ENCODE results near the gene U2AF2. TPM values are rescaled to one million over a fixed set of nuclear protein-coding genes. Genes with fewer than 3 reads are reported as not detected.

Gene U2AF2
- total and polyA plus RNA-seq, 9 of the 15 experiments (the other 6 are each of a cell fraction or from before 2014, with no cell fraction given), result 3.0 to 331 (median 157) TPM

DNA sequence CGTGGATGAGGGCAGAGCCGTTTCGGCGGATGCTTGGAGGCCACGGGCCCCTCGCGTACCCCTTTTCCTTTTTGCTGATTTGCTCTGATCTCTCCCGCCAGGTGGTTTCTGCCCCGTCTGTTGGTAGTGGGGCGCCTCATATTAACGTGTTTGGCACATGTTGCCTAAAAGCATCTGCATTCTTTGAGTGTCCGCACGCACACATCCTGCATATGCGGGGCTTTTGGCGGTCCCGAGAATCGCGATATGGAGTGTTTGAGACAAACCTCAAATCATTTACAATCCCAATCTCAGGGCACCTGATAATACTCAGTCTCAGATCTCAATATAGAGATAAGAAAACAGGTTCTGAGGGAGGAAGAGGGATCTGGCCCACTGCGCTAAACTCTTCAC, 809 bp downstream of the U2AF2 start (continued):
- TF ChIP-seq PTRF (tag; IDR thresholded peaks at IDR 0.05) (no peak), DNMT1 (IDR thresholded peaks at IDR 0.05) (no peak), EP400 (IDR thresholded peaks at IDR 0.05) (peak; percentile 80), ARNT (IDR thresholded peaks at IDR 0.05) (0 out of 4 replicates have a peak, but pooled peaks of 1 of the 2 experiments have one; percentile 45), KAT7 (CRISPR knock-in tag; IDR thresholded peaks at IDR 0.05; ENCODE audit: borderline replicate concordance) (peak; percentile 77; the same call in 1 of the 2 replicates), FOXK1 (CRISPR knock-in tag; IDR thresholded peaks at IDR 0.05; ENCODE audit: borderline replicate concordance) (peak; percentile 92; the same call in 1 of the 2 replicates), ESRRA (IDR thresholded peaks at IDR 0.05; ENCODE audit: borderline replicate concordance, low read depth) (0 out of 2 replicates have a peak, but pooled peaks have one; percentile 7), HDAC1 (IDR thresholded peaks at IDR 0.05) (peak in 1 of 2 experiments; percentile 80; a peak in 1 of 4 replicates), GABPA (tag; conservative IDR thresholded peaks at IDR 0.05; ENCODE audit: low read depth) (peak; percentile 69), HMG20B (CRISPR knock-in tag; IDR thresholded peaks at IDR 0.05) (no peak), SIN3A (IDR thresholded peaks at IDR 0.05; ENCODE audit: borderline replicate concordance in 2 of 2, control insufficient read depth in 1 of 2, low read depth in 2 of 2, low read length in 2 of 2) (0 out of 4 replicates have a peak, but pooled peaks of 1 of the 2 experiments have one; percentile 57), ERF (CRISPR knock-in tag; IDR thresholded peaks at IDR 0.05) (no peak), SIN3B (IDR thresholded peaks at IDR 0.05; ENCODE audit: low read depth) (peak; percentile 71; the same call in 1 of the 2 replicates), BRF1 (IDR thresholded peaks at IDR 0.05; ENCODE audit: borderline replicate concordance, extremely low read depth, insufficient read length) (no peak)
- TF ChIP-seq, protein P1, sequence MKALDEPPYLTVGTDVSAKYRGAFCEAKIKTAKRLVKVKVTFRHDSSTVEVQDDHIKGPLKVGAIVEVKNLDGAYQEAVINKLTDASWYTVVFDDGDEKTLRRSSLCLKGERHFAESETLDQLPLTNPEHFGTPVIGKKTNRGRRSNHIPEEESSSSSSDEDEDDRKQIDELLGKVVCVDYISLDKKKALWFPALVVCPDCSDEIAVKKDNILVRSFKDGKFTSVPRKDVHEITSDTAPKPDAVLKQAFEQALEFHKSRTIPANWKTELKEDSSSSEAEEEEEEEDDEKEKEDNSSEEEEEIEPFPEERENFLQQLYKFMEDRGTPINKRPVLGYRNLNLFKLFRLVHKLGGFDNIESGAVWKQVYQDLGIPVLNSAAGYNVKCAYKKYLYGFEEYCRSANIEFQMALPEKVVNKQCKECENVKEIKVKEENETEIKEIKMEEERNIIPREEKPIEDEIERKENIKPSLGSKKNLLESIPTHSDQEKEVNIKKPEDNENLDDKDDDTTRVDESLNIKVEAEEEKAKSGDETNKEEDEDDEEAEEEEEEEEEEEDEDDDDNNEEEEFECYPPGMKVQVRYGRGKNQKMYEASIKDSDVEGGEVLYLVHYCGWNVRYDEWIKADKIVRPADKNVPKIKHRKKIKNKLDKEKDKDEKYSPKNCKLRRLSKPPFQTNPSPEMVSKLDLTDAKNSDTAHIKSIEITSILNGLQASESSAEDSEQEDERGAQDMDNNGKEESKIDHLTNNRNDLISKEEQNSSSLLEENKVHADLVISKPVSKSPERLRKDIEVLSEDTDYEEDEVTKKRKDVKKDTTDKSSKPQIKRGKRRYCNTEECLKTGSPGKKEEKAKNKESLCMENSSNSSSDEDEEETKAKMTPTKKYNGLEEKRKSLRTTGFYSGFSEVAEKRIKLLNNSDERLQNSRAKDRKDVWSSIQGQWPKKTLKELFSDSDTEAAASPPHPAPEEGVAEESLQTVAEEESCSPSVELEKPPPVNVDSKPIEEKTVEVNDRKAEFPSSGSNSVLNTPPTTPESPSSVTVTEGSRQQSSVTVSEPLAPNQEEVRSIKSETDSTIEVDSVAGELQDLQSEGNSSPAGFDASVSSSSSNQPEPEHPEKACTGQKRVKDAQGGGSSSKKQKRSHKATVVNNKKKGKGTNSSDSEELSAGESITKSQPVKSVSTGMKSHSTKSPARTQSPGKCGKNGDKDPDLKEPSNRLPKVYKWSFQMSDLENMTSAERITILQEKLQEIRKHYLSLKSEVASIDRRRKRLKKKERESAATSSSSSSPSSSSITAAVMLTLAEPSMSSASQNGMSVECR (CRISPR knock-in tag; IDR thresholded peaks at IDR 0.05), result peak; percentile 40; the same call in 1 of the 2 replicates
- TF ChIP-seq, protein P2, sequence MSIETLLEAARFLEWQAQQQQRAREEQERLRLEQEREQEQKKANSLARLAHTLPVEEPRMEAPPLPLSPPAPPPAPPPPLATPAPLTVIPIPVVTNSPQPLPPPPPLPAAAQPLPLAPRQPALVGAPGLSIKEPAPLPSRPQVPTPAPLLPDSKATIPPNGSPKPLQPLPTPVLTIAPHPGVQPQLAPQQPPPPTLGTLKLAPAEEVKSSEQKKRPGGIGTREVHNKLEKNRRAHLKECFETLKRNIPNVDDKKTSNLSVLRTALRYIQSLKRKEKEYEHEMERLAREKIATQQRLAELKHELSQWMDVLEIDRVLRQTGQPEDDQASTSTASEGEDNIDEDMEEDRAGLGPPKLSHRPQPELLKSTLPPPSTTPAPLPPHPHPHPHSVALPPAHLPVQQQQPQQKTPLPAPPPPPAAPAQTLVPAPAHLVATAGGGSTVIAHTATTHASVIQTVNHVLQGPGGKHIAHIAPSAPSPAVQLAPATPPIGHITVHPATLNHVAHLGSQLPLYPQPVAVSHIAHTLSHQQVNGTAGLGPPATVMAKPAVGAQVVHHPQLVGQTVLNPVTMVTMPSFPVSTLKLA (conservative IDR thresholded peaks at IDR 0.05), result peak; percentile 78 to 93
- TF ChIP-seq, protein P3, sequence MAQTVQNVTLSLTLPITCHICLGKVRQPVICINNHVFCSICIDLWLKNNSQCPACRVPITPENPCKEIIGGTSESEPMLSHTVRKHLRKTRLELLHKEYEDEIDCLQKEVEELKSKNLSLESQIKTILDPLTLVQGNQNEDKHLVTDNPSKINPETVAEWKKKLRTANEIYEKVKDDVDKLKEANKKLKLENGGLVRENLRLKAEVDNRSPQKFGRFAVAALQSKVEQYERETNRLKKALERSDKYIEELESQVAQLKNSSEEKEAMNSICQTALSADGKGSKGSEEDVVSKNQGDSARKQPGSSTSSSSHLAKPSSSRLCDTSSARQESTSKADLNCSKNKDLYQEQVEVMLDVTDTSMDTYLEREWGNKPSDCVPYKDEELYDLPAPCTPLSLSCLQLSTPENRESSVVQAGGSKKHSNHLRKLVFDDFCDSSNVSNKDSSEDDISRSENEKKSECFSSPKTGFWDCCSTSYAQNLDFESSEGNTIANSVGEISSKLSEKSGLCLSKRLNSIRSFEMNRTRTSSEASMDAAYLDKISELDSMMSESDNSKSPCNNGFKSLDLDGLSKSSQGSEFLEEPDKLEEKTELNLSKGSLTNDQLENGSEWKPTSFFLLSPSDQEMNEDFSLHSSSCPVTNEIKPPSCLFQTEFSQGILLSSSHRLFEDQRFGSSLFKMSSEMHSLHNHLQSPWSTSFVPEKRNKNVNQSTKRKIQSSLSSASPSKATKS (CRISPR knock-in tag; IDR thresholded peaks at IDR 0.05), result no peak
- TF ChIP-seq, protein P4, sequence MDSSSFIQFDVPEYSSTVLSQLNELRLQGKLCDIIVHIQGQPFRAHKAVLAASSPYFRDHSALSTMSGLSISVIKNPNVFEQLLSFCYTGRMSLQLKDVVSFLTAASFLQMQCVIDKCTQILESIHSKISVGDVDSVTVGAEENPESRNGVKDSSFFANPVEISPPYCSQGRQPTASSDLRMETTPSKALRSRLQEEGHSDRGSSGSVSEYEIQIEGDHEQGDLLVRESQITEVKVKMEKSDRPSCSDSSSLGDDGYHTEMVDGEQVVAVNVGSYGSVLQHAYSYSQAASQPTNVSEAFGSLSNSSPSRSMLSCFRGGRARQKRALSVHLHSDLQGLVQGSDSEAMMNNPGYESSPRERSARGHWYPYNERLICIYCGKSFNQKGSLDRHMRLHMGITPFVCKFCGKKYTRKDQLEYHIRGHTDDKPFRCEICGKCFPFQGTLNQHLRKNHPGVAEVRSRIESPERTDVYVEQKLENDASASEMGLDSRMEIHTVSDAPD (CRISPR knock-in tag; IDR thresholded peaks at IDR 0.05), result no peak

Measured in K562 (cell line).